Endodermal cell (in vitro differentiated cells): ENCODE results near the gene ZNF787. TPM values are rescaled to one million over a fixed set of nuclear protein-coding genes. Genes with fewer than 3 reads are reported as not detected.

ENCODE experiments used
- DNase-seq: peaks from one replicate; pipeline ENCODE4 v3.0.0-alpha.2; 2017
- H3K27ac ChIP-seq: 2 replicates; pipeline ENCODE4 v1.5.1; 2013; ENCODE audit warnings: mild to moderate bottlenecking, low read depth, low read length, moderate library complexity
- H3K27me3 ChIP-seq: 2 replicates; pipeline ENCODE4 v1.6.1; 2013; ENCODE audit warnings: mild to moderate bottlenecking, low read length, moderate library complexity; ENCODE audit not compliant: insufficient read depth, control insufficient read depth, poor library complexity, severe bottlenecking
- H3K36me3 ChIP-seq: 2 replicates; pipeline ENCODE4 v1.7.0; 2013; ENCODE audit warnings: mild to moderate bottlenecking, low read length, moderate library complexity; ENCODE audit not compliant: control insufficient read depth, insufficient read depth
- H3K4me1 ChIP-seq: one replicate; pipeline ENCODE4 v1.7.0; 2013; ENCODE audit warnings: low read length; ENCODE audit not compliant: control insufficient read depth, insufficient read depth
- H3K4me3 ChIP-seq: 2 replicates; pipeline ENCODE4 v1.5.1; 2013; ENCODE audit warnings: mild to moderate bottlenecking, low read length, moderate library complexity
- H3K9ac ChIP-seq: 2 replicates; pipeline ENCODE4 v1.6.1; 2013; ENCODE audit warnings: mild to moderate bottlenecking, low read length, moderate library complexity; ENCODE audit not compliant: poor library complexity, severe bottlenecking; ENCODE audit errors: extremely low read depth
- H3K9me3 ChIP-seq: 2 replicates; pipeline ENCODE4 v1.6.1; 2013; ENCODE audit warnings: mild to moderate bottlenecking, low read length, moderate library complexity; ENCODE audit not compliant: control insufficient read depth
- H3K27ac Mint-ChIP-seq: 2 replicates; pipeline ENCODE4 v1.8.0; 2020; ENCODE audit warnings: mixed read lengths
- H3K27me3 Mint-ChIP-seq: 2 replicates; pipeline ENCODE4 v1.8.0; 2021; ENCODE audit warnings: mild to moderate bottlenecking, mixed read lengths; ENCODE audit not compliant: insufficient read depth
- H3K36me3 Mint-ChIP-seq: 2 replicates; pipeline ENCODE4 v1.8.0; 2020; ENCODE audit warnings: low read depth, mixed read lengths
- H3K4me1 Mint-ChIP-seq: 2 replicates; pipeline ENCODE4 v1.8.0; 2020; ENCODE audit warnings: mixed read lengths
- H3K4me3 Mint-ChIP-seq: 2 replicates; pipeline ENCODE4 v1.8.0; 2020; ENCODE audit warnings: mild to moderate bottlenecking, moderate library complexity, mixed read lengths
- H3K9me3 Mint-ChIP-seq: 2 replicates; pipeline ENCODE4 v1.8.0; 2020; ENCODE audit warnings: mild to moderate bottlenecking, mixed read lengths
- WGBS, 2 experiments: methylation state at CpG; one replicate each; pipeline versions ENCODE4 v1.1.5 to v1.1.7; 2013; ENCODE audit warnings: missing lambda C conversion rate in 2 of 2, mixed read lengths in 1 of 2; ENCODE audit not compliant: insufficient coverage in 1 of 2, insufficient read length in 1 of 2; 5-methylcytosine and 5-hydroxymethylcytosine counted together
- total RNA-seq, 2 donors: library from RNA; stranded (reverse); fragmentation: NEBNext Ultra II Directional in 1 of 2; extraction: Animal tissue kit (Norgen Biotek cat#: 25700) in 1 of 2; gene quantifications; 2 replicates in 1 of 2; 3 replicates in 1 of 2; pipeline ENCODE4 v1.2.1, GENCODE V29; 2021
- TF ChIP-seq, protein P1 (sequence below): fragments of 200-600 bp; sonication (generic); conservative IDR thresholded peaks from 2 replicates; pipeline ENCODE4 v1.5.0; 2021; ENCODE audit warnings: antibody characterized with exemption, mild to moderate bottlenecking

ZNF787 gene
- total RNA-seq, 2 donors from 2014 or later, result 42.1 to 43.7 TPM

GRCh38 chr19:56142897-56143434, 21.9 kb upstream of the ZNF787 start:
- H3K4me3 Mint-ChIP-seq, result no peak overlapping the region
- Histone ChIP-seq H3K27me3 (no peaks in the 10 kb centered on the region), H3K27ac (no peak overlapping the region), H3K9me3 (no peaks in the 10 kb centered on the region), H3K4me3 (no peak overlapping the region), H3K36me3 (no peaks in the 10 kb centered on the region), H3K4me1 (no peaks in the 10 kb centered on the region), H3K9ac (no peak overlapping the region)
- peaks cover 8% of the 10 kb centered on the region for H3K36me3 Mint-ChIP-seq
- TF ChIP-seq, protein P1, sequence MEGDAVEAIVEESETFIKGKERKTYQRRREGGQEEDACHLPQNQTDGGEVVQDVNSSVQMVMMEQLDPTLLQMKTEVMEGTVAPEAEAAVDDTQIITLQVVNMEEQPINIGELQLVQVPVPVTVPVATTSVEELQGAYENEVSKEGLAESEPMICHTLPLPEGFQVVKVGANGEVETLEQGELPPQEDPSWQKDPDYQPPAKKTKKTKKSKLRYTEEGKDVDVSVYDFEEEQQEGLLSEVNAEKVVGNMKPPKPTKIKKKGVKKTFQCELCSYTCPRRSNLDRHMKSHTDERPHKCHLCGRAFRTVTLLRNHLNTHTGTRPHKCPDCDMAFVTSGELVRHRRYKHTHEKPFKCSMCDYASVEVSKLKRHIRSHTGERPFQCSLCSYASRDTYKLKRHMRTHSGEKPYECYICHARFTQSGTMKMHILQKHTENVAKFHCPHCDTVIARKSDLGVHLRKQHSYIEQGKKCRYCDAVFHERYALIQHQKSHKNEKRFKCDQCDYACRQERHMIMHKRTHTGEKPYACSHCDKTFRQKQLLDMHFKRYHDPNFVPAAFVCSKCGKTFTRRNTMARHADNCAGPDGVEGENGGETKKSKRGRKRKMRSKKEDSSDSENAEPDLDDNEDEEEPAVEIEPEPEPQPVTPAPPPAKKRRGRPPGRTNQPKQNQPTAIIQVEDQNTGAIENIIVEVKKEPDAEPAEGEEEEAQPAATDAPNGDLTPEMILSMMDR, result no peak
- DNase-seq, result no peak
- no peaks in the 10 kb centered on the region for H3K27me3 Mint-ChIP-seq
- no peak overlapping the region for H3K27ac Mint-ChIP-seq
- no peaks in the 10 kb centered on the region for H3K9me3 Mint-ChIP-seq
- H3K4me1 Mint-ChIP-seq, result peaks cover 14% of the 10 kb centered on the region
- 96 to 100% methylated on average over 2 to 4 of the region's 4 CpGs for WGBS, 2 experiments

- DNase-seq, result no peak
- Mint-ChIP-seq H3K27me3 (no peaks in the 10 kb centered on the region), H3K9me3 (no peaks in the 10 kb centered on the region), H3K27ac (no peak overlapping the region), H3K36me3 (peaks cover 1% of the 10 kb centered on the region), H3K4me3 (peak overlapping the region; percentile 73), H3K4me1 (peaks cover 16% of the 10 kb centered on the region)
- Histone ChIP-seq H3K9me3 (no peaks in the 10 kb centered on the region), H3K27ac (peak overlapping the region; percentile 22), H3K9ac (peak overlapping the region; percentile 28), H3K4me1 (no peaks in the 10 kb centered on the region), H3K27me3 (no peaks in the 10 kb centered on the region), H3K4me3 (peak overlapping the region; percentile 80), H3K36me3 (no peaks in the 10 kb centered on the region)
- TF ChIP-seq, protein P1, result no peak
- 85 to 91% methylated on average over 13 to 17 of the region's 17 CpGs for WGBS, 2 experiments
Observed at GRCh38 chr19:56142087-56142787, 21.1 kb upstream of the ZNF787 start.

- peak overlapping the region; percentile 89 for H3K4me3 ChIP-seq
- H3K27me3 ChIP-seq, result no peaks in the 10 kb centered on the region
- Mint-ChIP-seq H3K4me1 (peaks cover 19% of the 10 kb centered on the region), H3K27me3 (no peaks in the 10 kb centered on the region), H3K4me3 (peak overlapping the region; percentile 73), H3K9me3 (no peaks in the 10 kb centered on the region), H3K36me3 (no peaks in the 10 kb centered on the region), H3K27ac (no peak overlapping the region)
- no peaks in the 10 kb centered on the region for H3K36me3 ChIP-seq
- no peak for DNase-seq
- H3K4me1 ChIP-seq, result no peaks in the 10 kb centered on the region
- no peaks in the 10 kb centered on the region for H3K9me3 ChIP-seq
- peak overlapping the region; percentile 28 for H3K9ac ChIP-seq
- TF ChIP-seq, protein P1, result no peak
- peak overlapping the region; percentile 22 for H3K27ac ChIP-seq
- WGBS, 2 experiments, result 20 to 50% methylated on average over 15 to 18 of the region's 26 CpGs
Observed at GRCh38 chr19:56141417-56141993, 20.4 kb upstream of the ZNF787 start.
